Duodenal mucosa (tissue), 2 donors: ENCODE data around the gene SNAI3.

ENCODE experiments used
- H3K27ac ChIP-seq: one replicate; pipeline ENCODE4 v1.7.0; 2013; ENCODE audit warnings: low read depth, low read length
- H3K27me3 ChIP-seq, 2 donors: one replicate each; pipeline ENCODE4 v1.7.0; 2013; ENCODE audit warnings: low read length in 2 of 2, control low read depth in 1 of 2; ENCODE audit not compliant: insufficient read depth in 2 of 2, control insufficient read depth in 1 of 2
- H3K36me3 ChIP-seq, 2 donors: one replicate each; pipeline ENCODE4 v1.7.0; 2013; ENCODE audit warnings: low read length in 2 of 2, control low read depth in 1 of 2; ENCODE audit not compliant: insufficient read depth in 2 of 2, control insufficient read depth in 1 of 2
- H3K4me1 ChIP-seq, 2 donors: one replicate each; pipeline ENCODE4 v1.7.0; 2013; ENCODE audit warnings: low read length in 2 of 2, control low read depth in 1 of 2; ENCODE audit not compliant: insufficient read depth in 2 of 2, control insufficient read depth in 1 of 2
- H3K4me3 ChIP-seq, 2 donors: one replicate each; pipeline ENCODE4 v1.7.0; 2013; ENCODE audit warnings: low read length in 2 of 2, low read depth in 1 of 2
- H3K9ac ChIP-seq, 2 donors: one replicate each; pipeline ENCODE4 v1.7.0; 2013; ENCODE audit warnings: low read length in 2 of 2, low read depth in 1 of 2
- H3K9me3 ChIP-seq, 2 donors: one replicate each; pipeline ENCODE4 v1.7.0; 2013; ENCODE audit warnings: low read length in 2 of 2, control low read depth in 1 of 2; ENCODE audit not compliant: control insufficient read depth in 1 of 2

The SNAI3 gene

DNA sequence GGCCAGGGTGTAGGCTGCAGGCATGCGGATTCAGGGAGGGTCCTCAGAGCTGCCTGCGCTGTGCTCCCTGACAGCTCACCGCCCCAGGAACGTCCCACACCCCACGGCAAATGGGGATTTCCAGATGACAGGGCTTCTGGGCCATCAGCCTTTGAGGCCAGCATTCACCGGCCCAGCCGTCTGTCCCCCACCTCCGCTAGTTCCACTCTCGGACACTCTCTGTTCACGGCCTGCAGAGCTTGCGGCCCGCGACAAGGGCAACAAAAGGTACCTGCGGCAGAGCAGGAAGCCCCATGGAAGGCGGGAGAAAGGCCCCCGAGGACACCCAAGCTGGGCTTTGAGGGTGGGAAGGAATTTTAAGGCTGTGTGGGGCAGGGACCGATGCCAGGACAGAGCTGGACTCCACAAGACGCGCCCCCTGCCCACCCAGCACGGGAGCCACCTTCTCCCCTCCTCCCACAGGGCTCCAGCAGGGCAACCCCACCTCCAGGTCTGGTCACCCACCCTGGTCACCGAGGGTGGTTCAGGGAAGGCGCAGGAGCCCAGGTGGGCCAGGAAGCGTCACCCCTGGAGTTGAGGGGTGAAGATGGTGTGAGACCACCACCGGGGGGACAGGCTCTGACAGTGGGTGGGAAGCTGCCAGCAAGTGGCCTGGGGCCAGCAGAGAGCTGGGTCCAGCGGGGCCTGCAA, 29.9 kb downstream of the SNAI3 start:
- H3K27me3 ChIP-seq, result no peaks in the 10 kb centered on the region
- H3K4me1 ChIP-seq, result peaks cover 2 to 17% of the 10 kb centered on the region in 2 donors
- no peak overlapping the region for H3K4me3 ChIP-seq
- peaks cover 5 to 48% of the 10 kb centered on the region in 2 donors for H3K36me3 ChIP-seq
- no peak overlapping the region for H3K9ac ChIP-seq
- no peak overlapping the region for H3K27ac ChIP-seq
- H3K9me3 ChIP-seq, result no peaks in the 10 kb centered on the region

DNA sequence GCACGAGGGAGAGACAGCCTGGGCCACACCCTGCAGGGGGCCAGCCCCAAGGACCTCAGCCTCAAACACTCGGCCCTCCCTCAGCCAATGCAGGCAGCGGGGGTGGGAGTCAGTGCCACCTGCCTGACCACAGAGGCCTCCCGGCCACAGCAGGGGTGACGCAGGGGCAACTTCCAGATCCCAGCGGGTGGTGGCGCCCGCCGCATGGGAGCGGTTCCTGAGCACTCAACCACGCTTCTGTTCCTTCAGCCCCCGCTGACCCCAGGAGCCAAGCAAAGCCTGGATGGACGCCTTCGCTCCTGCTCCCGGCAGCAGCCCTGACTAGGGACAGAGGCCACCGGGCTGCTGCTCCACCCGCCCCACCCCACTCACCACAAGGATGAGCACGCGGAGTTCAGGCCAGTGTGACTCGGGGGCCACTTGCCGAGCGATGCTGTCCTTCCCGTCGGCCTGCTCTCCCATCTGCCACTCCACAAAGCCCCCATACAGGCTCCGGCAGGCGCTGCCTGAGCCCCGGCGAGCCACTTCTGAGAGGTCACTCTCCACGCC, 30.5 kb downstream of the SNAI3 start:
- H3K9me3 ChIP-seq, result no peaks in the 10 kb centered on the region
- H3K36me3 ChIP-seq, result peaks cover 5 to 48% of the 10 kb centered on the region in 2 donors
- no peak overlapping the region for H3K27ac ChIP-seq
- H3K27me3 ChIP-seq, result no peaks in the 10 kb centered on the region
- no peak overlapping the region for H3K9ac ChIP-seq
- H3K4me3 ChIP-seq, result no peak overlapping the region
- H3K4me1 ChIP-seq, result peaks cover 6 to 18% of the 10 kb centered on the region in 2 donors

DNA sequence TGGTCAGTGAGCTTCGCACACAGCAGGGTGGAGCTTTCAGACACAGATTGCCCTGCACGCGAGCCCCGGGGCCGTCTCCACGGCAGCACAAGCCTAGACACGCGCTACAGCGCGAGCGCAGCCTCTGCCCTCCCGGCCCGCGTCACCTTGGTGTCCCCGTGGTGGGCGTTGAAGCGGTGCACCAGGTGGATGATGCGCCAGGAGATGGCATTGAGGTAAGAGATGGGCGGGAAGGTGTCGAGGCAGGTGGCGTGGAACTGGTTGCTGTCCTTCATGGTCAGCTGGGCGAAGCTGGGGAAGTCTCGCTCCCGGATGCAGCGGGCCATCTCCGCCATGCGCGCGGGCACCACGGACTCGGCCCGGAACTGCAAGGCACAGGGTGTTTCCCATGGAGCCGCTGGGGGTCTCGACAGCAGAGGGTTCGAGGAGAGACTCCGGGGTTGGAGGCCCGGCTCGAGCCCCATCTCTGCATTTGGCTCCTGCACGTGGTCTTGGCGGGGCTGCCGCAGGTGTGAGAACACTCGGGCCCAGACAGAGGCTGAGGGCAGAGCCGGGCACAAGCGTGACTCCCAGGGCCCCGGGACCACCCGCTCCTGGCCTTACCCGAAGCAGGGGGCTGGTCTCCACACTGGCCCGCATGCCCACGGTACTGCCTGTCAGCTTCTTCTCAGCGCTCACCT, 31.1 kb downstream of the SNAI3 start:
- Histone ChIP-seq H3K9ac (no peak overlapping the region), H3K27ac (no peak overlapping the region), H3K27me3 (no peaks in the 10 kb centered on the region), H3K36me3 (peaks cover 5 to 48% of the 10 kb centered on the region in 2 donors), H3K9me3 (no peaks in the 10 kb centered on the region), H3K4me3 (no peak overlapping the region), H3K4me1 (peaks cover 6 to 17% of the 10 kb centered on the region in 2 donors)

DNA sequence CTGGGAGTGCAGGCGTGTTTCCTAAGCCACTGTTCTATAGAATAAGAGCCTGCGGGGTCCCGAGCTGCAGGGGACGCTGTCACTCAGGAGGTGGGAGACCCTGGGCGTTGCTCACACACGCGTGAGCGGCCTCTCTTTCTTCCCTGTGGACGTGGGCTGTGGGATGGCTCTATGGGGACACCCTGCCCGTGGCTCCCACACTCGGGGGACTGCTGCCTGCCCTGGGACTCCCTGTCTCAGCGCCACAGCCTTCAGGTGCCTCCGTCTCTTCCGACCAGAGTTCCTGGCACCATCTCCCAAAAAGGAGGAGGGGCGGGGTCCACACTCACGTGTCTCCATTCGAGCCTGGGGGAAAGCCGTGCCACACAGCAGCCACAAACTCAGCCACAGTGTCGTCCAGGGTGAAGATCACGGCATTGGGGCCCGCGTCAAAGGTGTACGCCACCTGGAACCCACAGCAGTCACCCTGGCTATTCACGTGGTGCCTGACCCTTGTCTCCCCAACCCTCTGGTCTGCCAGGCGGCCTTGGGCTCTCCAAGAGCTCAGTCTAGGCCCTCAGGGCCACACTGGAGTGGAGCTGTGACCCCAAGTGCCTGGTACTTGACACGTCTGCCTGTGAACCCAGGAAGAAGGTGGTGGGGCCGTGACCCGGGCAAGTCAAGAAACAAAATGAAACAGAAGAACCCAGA, 31.8 kb downstream of the SNAI3 start:
- Histone ChIP-seq H3K4me3 (no peak overlapping the region), H3K27ac (no peak overlapping the region), H3K4me1 (peaks cover 13 to 21% of the 10 kb centered on the region in 2 donors), H3K9me3 (no peaks in the 10 kb centered on the region), H3K27me3 (no peaks in the 10 kb centered on the region), H3K9ac (no peak overlapping the region), H3K36me3 (peaks cover 5 to 48% of the 10 kb centered on the region in 2 donors)

DNA sequence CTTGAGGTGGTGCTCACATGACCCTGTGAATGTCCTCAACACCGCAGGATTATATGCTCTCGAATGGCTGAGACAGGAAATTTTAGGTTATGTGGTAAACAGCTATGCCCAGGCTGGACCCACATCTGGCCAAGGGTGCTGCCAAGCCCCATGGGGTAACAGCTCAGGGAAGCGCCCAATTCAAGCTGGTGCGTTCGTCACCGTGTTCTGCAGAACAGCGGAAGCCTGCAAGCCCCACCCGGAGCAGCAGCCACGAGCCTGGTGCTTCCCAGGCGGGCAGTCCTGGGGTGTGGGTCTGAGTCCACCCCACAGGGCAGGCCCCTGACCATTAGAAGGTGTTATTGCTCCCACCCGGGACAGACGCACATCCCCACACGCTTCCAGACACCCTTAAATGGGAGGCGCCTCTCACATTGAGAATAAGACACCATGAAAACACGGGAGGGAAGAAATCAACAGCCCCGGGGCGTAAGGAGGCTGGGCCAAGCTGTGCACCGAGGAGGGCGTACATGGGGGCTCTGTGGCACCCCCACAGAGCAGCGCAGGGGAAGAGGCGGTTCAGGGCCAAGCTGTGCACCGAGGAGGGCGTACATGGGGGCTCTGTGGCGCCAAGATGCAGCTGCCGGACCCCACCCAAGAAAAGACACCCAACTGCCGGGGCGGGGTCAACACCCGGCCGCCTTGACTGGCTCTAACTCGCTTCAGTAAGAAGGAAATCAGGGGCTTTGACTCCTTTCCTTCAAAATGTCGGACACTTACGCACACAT, 32.5 kb downstream of the SNAI3 start:
- H3K9ac ChIP-seq, result no peak overlapping the region
- peaks cover 5 to 53% of the 10 kb centered on the region in 2 donors for H3K36me3 ChIP-seq

DNA sequence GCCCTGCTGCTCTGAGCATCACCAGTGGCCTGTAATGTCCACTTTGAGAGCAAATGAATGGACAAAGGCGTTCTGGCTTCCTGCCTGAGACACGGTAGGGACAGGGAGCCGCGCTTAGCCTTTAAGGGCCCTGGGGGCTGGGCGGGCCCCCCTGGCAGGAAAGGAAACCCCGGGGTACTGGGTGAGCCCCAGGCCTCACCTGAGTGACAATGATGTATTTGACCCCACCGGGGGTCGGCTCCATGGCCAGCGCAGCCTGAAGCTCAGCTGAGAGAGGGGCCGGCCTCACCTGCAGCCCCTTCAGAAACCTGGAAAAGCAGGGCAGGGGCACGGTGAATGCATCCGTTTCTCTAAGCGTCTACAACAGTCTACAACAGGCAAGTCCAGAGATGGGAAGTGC, 33.2 kb downstream of the SNAI3 start:
- no peak overlapping the region for H3K9ac ChIP-seq
- no peaks in the 10 kb centered on the region for H3K9me3 ChIP-seq
- H3K27ac ChIP-seq, result no peak overlapping the region
- H3K4me1 ChIP-seq, result peaks cover 14 to 30% of the 10 kb centered on the region in 2 donors
- no peak overlapping the region for H3K4me3 ChIP-seq
- H3K36me3 ChIP-seq, result peaks cover 5 to 49% of the 10 kb centered on the region in 2 donors
- no peaks in the 10 kb centered on the region for H3K27me3 ChIP-seq

More for the DNA sequence above, 32.5 kb downstream of the SNAI3 start:
- Histone ChIP-seq H3K9me3 (no peaks in the 10 kb centered on the region), H3K4me3 (no peak overlapping the region), H3K27ac (no peak overlapping the region), H3K4me1 (peaks cover 14 to 28% of the 10 kb centered on the region in 2 donors), H3K27me3 (no peaks in the 10 kb centered on the region)

DNA sequence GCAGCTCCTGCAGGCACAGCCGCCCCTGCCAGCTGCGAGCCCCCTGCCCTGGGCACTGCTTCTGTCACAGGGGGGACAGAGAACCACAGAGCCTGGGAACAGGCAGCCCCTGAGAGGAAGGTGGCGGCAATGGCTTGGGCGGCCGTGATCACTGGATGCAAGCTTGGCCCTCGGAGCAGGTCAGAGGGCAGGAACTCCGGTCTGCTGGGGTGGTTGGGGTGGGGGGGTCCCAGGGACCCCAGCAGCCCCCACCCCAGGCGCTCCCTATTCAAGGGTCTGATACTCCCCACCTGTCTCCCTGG, 33.6 kb downstream of the SNAI3 start:
- peaks cover 5 to 47% of the 10 kb centered on the region in 2 donors for H3K36me3 ChIP-seq
- H3K4me1 ChIP-seq, result peaks cover 14 to 34% of the 10 kb centered on the region in 2 donors

DNA sequence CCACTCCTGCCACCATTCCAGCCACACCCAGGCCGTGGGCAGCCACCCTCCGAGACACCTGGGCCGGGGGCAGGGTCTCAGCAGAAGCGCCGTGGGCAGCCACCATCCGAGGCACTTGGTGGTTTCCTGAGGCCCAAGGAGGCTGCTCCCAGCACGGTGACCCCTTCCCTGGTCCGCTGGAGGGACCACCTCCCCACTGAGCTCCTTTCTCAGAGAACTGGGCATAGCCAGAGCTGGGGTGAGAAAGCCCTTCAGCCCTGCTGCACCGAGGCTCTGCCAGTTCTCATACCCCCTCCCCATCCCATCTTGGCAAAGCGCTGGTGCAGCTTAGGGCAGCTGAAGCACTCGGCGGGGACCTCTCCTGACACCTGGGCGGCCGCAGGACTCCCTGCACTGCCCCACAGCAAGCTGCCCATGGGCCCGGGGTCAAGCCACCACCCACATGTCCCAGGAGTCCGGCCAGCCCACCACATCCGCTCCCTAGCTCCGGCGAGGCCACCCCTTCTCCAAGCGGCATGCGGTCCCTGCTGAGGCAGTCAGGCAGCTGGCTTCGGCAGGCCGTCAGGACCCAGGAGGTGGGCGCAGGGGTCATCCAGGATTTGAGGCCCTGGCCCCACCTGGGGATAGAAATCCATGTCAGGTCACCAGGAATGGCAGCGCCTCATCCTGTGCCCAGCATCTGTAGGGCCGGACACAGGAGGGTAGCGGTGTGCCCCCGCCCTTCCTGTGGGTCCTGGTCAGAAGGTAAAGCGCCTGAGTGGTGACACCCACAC, 34.1 kb downstream of the SNAI3 start:
- Histone ChIP-seq H3K4me3 (no peak overlapping the region), H3K36me3 (peaks cover 5 to 41% of the 10 kb centered on the region in 2 donors), H3K9ac (no peak overlapping the region), H3K4me1 (peaks cover 14 to 36% of the 10 kb centered on the region in 2 donors), H3K27ac (peak overlapping the region; percentile 32), H3K27me3 (no peaks in the 10 kb centered on the region), H3K9me3 (no peaks in the 10 kb centered on the region)

More for the DNA sequence above, 33.6 kb downstream of the SNAI3 start:
- Histone ChIP-seq H3K9me3 (no peaks in the 10 kb centered on the region), H3K4me3 (no peak overlapping the region), H3K9ac (no peak overlapping the region), H3K27ac (no peak overlapping the region), H3K27me3 (no peaks in the 10 kb centered on the region)

DNA sequence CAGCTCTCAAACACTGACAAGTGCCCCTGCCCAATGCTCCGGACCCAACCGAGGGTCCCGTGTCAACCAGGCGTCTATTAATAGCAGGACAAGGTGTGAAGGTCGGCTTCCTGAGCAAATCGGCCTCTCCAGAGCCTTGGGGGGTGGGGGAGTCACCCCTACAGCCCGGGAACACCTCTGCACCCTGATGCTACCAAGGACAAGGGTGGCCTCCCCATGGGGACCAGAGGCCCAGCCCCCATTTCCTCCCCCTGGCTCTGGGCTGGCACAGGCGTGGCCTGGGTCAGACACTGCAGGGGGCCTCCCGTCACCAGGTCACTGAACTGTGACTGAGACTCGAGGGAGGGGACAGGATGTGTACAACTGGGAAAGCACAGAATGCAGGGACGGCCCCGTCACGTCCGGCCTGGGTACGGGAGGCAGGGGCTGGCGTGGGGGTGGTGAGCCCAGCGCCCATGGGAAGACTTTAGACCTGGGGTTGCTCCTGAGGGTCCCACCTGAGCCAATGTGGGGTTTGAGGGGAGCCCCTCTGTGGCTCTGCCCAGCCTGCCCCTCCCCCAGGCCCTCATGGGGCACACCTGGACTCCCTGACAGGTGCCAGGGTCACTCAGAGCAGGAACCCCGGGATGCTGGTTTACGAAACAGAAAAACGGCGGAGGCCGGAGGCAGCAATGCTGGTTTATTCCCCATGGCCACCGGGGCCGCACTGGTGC, 34.9 kb downstream of the SNAI3 start:
- no peaks in the 10 kb centered on the region for H3K9me3 ChIP-seq
- peak overlapping the region; percentile 34 to 66 for H3K9ac ChIP-seq
- no peaks in the 10 kb centered on the region for H3K27me3 ChIP-seq
- peaks cover 14 to 36% of the 10 kb centered on the region in 2 donors for H3K4me1 ChIP-seq
- peak overlapping the region; percentile 79 to 82 for H3K4me3 ChIP-seq
- H3K36me3 ChIP-seq, result peaks cover 5 to 39% of the 10 kb centered on the region in 2 donors
- peak overlapping the region; percentile 83 for H3K27ac ChIP-seq
